GM15510 (cell line): ENCODE measurements around the gene MRGPRE.

Experiments used
- POLR2A ChIP-seq: IDR thresholded peaks from 3 replicates; pipeline ENCODE4 v1.6.1; 2011; ENCODE audit warnings: borderline replicate concordance; ENCODE audit not compliant: insufficient read length; ENCODE audit errors: extremely low read depth

MRGPRE gene

DNA sequence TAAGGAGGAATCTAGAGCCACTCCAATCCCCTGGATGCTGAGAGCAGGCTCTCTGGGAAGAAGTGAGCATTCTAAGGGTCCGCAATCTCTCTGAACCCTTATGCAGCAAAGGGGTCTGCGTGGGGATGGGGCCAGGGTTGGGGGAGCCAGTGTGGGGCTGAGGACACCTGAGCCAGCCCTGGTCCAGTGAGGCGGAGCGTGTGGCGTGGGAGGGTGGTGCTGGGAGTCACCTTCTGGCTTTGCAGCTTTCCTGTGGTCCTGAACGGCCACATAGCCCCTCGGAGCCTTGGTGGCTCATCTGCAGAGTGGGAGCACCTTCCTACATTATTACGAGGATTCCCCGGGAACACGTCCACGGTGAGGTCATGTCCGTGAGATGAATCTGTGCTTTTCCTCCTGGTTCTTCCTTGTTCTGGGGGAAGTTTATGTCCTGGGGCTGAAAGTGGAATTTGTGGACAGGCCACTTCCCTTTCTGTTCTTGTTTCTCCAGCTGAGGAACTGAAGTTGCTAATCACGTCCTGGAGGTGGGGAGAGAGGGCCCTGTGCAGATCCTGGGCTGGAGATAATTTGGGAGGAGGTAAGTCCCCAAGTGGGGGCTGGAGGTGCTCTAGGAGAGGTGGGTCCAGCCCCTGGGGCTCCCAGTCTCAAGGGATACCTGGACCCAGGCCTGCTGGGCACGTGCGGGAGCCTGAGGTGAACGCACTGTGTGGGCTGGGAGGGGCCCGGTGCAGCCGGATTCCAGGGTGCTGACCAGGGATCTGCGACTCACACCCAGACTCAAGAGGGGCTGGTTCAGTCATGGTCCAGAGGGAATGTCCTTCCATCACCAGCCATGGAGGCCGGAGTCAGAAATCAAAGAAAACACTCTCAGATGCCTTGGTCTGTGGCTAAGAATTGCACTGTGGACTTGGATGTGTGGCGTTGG is 6.1 kb downstream of the MRGPRE start:
- TF ChIP-seq POLR2A = no peak

- TF ChIP-seq POLR2A = no peak
These were observed 7.0 kb downstream of the MRGPRE start for GRCh38 chr11:3225159-3225758.

DNA sequence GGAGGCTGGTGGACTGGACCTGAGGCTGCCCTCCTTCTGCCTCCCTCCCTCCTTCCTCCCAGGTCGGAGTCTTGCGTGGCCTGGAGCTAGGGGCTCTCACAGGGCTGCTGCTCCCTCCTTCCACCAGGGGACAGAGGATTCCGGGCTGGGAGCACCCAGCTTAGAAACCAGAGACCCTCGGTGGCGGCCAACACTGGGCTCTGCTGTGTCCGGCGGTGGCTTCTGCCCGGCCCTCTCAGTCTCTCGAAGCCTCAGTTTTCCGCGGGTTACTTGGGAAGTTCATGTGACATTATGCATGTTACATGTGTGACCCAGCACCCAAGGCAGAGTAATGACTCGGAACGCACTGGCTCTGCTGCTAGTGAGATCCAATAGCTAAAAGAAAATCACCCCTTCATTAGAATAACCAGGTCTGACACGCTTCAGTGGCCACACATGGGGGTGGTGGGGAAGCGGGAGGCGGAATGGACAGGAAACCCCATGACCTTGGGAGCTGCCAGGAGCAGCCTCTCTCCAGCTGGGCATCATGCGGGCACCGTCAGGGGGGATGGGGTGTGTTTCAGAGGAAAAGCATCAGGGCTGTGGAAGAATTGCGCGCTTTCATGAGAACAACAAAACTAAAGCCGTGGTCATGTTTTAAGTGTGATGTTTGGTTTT is 7.7 kb downstream of the MRGPRE start:
- no peak for TF ChIP-seq POLR2A

DNA sequence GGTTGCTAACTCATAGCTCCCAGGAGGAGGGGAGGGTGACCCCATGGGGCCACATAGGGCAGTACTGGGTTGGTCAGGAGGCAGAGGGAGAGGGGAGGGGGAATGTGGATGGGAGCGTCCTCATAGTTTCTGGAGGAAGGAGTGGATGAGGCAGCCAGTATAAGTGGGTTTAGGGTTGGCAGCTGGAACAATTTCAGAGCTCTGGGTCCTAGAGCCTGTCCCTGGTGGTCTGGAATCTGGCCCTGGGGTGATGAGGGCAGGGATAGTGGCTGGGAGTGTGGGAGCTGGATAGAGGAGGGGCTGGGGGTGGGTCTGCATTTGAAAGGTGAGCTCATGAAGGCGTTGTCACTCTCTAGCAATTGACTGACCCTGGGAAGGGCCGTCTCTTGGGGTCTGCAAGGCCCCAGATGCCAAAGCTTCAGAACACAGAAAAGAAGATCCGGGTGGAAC is 8.3 kb downstream of the MRGPRE start:
- TF ChIP-seq POLR2A = no peak

DNA sequence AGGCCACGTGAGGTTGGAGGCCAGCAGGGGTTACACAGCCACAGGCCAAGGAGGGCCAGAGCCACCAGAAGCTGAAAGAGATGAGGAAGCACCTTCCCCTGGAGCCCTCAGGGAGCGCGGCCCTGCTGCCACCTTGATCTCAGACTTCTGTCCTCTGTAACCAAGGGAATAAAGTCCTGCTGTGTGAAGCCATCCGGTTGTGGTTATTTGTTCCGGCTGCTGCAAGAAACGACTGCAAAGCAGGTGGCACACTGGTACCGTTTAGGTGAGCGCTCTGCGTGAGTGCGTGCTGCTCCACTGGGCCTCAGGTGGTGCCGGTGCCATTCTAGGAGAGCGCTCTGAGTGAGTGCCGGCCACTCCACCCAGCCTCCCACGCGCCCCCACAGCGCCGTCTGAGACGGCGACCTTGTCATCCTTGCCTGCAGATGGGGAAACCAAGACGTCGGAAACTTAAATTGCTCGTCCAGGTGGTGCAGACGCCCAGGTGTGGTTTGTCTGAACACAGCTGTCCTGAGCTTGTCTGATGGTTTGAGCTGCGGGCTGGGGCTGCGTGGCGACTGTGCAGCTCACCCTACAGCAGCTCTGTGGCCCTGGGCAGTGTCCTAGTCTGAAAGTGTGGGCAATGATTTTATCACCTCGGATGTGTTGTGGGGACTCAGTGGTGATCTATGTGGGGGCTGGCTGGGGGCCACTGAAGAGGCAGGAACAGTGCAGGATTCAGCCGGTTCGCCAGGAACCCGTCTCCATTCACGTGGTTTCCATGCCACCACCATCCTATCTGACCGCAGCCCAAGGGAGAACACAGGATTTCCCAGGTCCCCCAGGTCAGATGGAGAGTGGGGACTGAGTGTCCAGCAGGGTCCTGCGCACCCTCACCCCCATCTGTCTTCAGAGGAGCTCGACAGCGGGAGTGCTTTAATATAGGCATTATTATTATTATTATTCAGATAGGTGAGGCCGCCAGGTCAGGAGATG is 9.0 kb downstream of the MRGPRE start:
- TF ChIP-seq POLR2A = no peak

- no peak for TF ChIP-seq POLR2A
These were observed 10.0 kb downstream of the MRGPRE start for GRCh38 chr11:3222003-3222855.

DNA sequence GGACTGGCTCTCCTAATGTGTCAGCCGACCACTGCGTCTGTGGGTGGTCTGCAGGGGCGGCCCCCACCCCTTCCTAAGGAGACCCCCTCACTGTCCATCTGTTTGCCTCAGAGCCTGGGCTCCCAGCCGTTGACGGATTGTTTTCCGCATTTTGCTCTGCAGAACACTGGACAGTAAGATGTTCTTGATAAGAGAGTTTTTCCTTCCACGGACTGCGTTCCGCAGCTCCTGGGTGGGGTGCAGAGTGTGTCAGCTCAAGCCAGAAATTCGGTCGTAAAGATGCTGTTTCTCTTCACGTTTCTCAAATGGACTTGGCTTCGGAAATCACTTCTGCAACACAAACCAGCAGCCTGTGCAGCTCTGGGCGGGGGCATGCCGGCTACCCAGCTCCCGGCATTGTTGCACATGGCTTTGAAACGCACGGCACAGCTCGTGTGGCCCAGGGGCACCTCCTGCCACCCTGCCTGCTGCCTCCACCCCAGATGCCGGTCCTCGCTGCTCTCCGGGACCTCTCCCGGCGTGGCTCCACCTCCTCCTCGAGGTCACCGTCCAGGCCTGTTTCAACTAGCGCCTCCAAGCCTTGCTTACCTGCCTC is 10.7 kb downstream of the MRGPRE start:
- no peak for TF ChIP-seq POLR2A

GRCh38 chr11:3220521-3221407 is 11.5 kb downstream of the MRGPRE start:
- TF ChIP-seq POLR2A = no peak

- TF ChIP-seq POLR2A = no peak
These were observed 12.1 kb downstream of the MRGPRE start for GRCh38 chr11:3220101-3220500.

DNA sequence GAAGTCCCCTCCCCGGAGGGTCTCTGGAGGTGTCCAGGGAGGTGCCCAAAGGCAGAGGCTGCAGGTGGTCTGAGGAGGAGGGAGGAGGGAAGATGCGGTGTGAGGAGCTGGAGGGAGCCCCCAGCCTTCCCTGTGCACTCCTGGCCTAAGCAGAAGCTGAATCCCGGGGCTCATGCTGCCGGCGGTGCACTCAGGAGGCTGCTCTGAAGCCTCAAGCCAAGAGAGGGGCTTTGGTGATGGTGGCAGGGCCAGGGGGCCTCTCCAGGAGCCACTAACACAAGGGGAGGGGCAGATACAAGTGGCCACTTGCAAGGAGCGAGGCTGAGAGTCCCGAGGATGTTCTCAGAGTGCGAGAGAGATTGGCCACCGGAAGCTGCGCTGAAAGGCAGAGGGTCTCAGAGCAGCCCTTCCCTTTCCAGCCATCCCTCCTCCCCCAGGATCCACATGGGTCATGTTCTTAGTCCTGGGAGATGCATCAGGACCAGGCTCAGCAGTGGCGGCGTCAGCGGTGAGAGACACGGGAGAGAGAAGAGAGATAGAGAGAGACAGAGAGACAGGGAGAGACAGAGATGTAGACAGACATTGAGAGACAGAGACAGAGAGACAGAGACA is 12.8 kb downstream of the MRGPRE start:
- TF ChIP-seq POLR2A = no peak

- no peak for TF ChIP-seq POLR2A
These were observed 13.5 kb downstream of the MRGPRE start, which contains the start of gene MRGPRG for GRCh38 chr11:3218483-3219280. Gene MRGPRG (minus strand): TSS chr11:3218813. CDS start chr11:3218813, 0 bp downstream.
